GM12878 (cell line): Measurements from ENCODE around the gene PXT1. TPM values are rescaled to one million over a fixed set of nuclear protein-coding genes. Genes with fewer than 3 reads are reported as not detected.

Experiments
- BACH1 ChIP-seq: fragments of 450-650 bp; IDR thresholded peaks from 2 replicates; pipeline ENCODE4 v1.6.1; 2017; ENCODE audit warnings: mild to moderate bottlenecking, borderline replicate concordance
- CREB1 ChIP-seq: IDR thresholded peaks from 2 replicates; pipeline ENCODE4 v1.6.1; 2012; ENCODE audit warnings: low read depth, mild to moderate bottlenecking, inconsistent platforms
- CREM ChIP-seq: IDR thresholded peaks from 2 replicates; pipeline ENCODE4 v1.6.1; 2014; ENCODE audit warnings: antibody characterized with exemption, low read depth
- EP300 ChIP-seq, 2 experiments: fragments of 150-350 bp in 1 of 2; IDR thresholded peaks; 2 replicates each; pipeline ENCODE4 v1.6.1; 2011 to 2012; ENCODE audit warnings: low read depth in 2 of 2, low read length in 2 of 2, borderline replicate concordance in 1 of 2, improper control_type of control experiment in 1 of 2, inconsistent platforms in 1 of 2; ENCODE audit not compliant: control insufficient read depth in 1 of 2
- JUND ChIP-seq: IDR thresholded peaks from 2 replicates; pipeline ENCODE4 v1.6.1; 2012; ENCODE audit warnings: low read depth, mild to moderate bottlenecking, low read length, improper control_type of control experiment, moderate library complexity
- MTA3 ChIP-seq: IDR thresholded peaks from 2 replicates; pipeline ENCODE4 v1.6.1; 2012; ENCODE audit warnings: low read length, inconsistent platforms, borderline replicate concordance
- NBN ChIP-seq: fragments of 450-650 bp; IDR thresholded peaks from 2 replicates; pipeline ENCODE4 v1.6.1; 2016
- PAX8 ChIP-seq: fragments of 450-650 bp; IDR thresholded peaks from 2 replicates; pipeline ENCODE4 v1.6.1; 2017; ENCODE audit warnings: mild to moderate bottlenecking, moderate library complexity
- RAD21 ChIP-seq: IDR thresholded peaks from 2 replicates; pipeline ENCODE4 v1.6.1; 2011; ENCODE audit warnings: mild to moderate bottlenecking, low read depth, low read length, moderate library complexity; ENCODE audit not compliant: insufficient read depth
- SREBF2 ChIP-seq: IDR thresholded peaks from 2 replicates; pipeline ENCODE4 v1.6.1; 2012; ENCODE audit warnings: mild to moderate bottlenecking, low read length
- STAT3 ChIP-seq: IDR thresholded peaks from 2 replicates; pipeline ENCODE4 v1.6.1; 2011; ENCODE audit warnings: low read depth, low read length, improper control_type of control experiment
- TAF1 ChIP-seq: IDR thresholded peaks from 2 replicates; pipeline ENCODE4 v1.6.1; 2011; ENCODE audit warnings: mild to moderate bottlenecking, low read depth, low read length, borderline replicate concordance
- TCF3 ChIP-seq: IDR thresholded peaks from 2 replicates; pipeline ENCODE4 v1.6.1; 2012; ENCODE audit warnings: low read depth, mild to moderate bottlenecking, low read length, borderline replicate concordance; ENCODE audit not compliant: insufficient read depth
- ZNF384 ChIP-seq: IDR thresholded peaks from 2 replicates; pipeline ENCODE4 v1.6.1; 2012; ENCODE audit warnings: low read depth, mild to moderate bottlenecking, low read length, improper control_type of control experiment, borderline replicate concordance
- polyA plus RNA-seq, 11 experiments: library from polyadenylated mRNA; depleted of rRNA in 4 of 11; unstranded in 6 of 11; stranded (reverse) in 5 of 11; fragments of >200 nt; fragmentation: Nextera tagmentation in 4 of 11; fragmentation: Illumina TruSeq in 1 of 11; extraction: Ambion mirVana in 4 of 11; extraction: Trizol in 1 of 11; gene quantifications; 1 replicate in 1 of 11; 2 replicates in 10 of 11; pipeline versions ENCODE4 v1.2.1 to v1.2.3, GENCODE V29; 2011 to 2016; ENCODE audit warnings: inconsistent platforms in 2 of 11, missing spikeins in 2 of 11, low read depth in 1 of 11
- total RNA-seq, 4 experiments: library from RNA; depleted of rRNA in 3 of 4; stranded (reverse); fragments of >200 nt in 3 of 4; fragmentation: Illumina TruSeq in 1 of 4; extraction: Trizol in 1 of 4; gene quantifications; 2 replicates each; pipeline versions ENCODE4 v1.2.1 to v1.2.3, GENCODE V29; 2013 to 2021
- TF ChIP-seq, protein P1 (sequence below): IDR thresholded peaks from 2 replicates; pipeline ENCODE4 v1.6.1; 2011; ENCODE audit warnings: borderline replicate concordance, low read depth, mild to moderate bottlenecking, moderate library complexity, low read length; ENCODE audit not compliant: insufficient read depth, poor library complexity, severe bottlenecking
- TF ChIP-seq, protein P2 (sequence below): fragments of 450-650 bp; IDR thresholded peaks from 2 replicates; pipeline ENCODE4 v1.6.1; 2017; ENCODE audit warnings: antibody characterized with exemption, mild to moderate bottlenecking, moderate library complexity
- TF ChIP-seq, protein P3 (sequence below): fragments of 450-650 bp; IDR thresholded peaks from 2 replicates; pipeline ENCODE4 v1.6.1; 2016; ENCODE audit warnings: mild to moderate bottlenecking
- TF ChIP-seq, protein P4 (sequence below): fragments of 450-650 bp; formaldehyde crosslinking; IDR thresholded peaks from 2 replicates; pipeline ENCODE4 v1.4.0; 2020; ENCODE audit warnings: mild to moderate bottlenecking, moderate library complexity
- TF ChIP-seq, protein P5 (sequence below): fragments of 450-650 bp; IDR thresholded peaks from 2 replicates; pipeline ENCODE4 v1.6.1; 2016; ENCODE audit warnings: mild to moderate bottlenecking

PXT1 gene
- total and polyA plus RNA-seq, 10 of the 15 experiments (the other 5 are each of a cell fraction or from before 2014, with no cell fraction given) = 0.27 to 2.9 (median 0.50) TPM

DNA sequence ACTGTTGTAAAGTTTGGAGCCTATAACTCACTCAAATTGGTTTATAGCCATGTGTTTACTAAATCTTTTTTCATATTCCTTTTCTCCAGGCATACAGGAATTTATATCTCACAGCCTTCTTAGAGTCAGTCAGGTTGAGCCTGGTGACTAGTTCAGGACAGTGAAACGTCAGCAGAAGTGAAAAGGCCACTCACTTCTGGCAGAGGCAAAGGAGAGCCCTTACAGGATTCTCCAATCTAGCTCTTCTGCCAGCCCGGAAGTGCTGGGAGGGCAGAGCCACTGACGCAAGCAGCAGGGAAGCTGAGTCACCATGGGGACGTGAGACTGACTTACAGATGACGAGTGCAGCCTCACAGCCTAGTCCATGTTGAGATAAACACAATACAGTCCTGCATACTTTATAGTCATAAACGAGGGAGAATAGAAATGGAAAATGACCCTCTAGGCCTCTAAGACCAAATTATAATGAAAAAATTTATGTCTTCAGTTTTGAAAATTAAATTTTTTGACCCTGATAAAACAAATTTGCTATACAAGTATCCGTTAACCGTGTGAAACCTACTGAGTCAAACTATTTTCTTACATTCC is 1.3 kb downstream of the PXT1 start (continued):
- TF ChIP-seq, protein P1, sequence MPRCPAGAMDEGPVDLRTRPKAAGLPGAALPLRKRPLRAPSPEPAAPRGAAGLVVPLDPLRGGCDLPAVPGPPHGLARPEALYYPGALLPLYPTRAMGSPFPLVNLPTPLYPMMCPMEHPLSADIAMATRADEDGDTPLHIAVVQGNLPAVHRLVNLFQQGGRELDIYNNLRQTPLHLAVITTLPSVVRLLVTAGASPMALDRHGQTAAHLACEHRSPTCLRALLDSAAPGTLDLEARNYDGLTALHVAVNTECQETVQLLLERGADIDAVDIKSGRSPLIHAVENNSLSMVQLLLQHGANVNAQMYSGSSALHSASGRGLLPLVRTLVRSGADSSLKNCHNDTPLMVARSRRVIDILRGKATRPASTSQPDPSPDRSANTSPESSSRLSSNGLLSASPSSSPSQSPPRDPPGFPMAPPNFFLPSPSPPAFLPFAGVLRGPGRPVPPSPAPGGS = no peak
- TF ChIP-seq, protein P2, sequence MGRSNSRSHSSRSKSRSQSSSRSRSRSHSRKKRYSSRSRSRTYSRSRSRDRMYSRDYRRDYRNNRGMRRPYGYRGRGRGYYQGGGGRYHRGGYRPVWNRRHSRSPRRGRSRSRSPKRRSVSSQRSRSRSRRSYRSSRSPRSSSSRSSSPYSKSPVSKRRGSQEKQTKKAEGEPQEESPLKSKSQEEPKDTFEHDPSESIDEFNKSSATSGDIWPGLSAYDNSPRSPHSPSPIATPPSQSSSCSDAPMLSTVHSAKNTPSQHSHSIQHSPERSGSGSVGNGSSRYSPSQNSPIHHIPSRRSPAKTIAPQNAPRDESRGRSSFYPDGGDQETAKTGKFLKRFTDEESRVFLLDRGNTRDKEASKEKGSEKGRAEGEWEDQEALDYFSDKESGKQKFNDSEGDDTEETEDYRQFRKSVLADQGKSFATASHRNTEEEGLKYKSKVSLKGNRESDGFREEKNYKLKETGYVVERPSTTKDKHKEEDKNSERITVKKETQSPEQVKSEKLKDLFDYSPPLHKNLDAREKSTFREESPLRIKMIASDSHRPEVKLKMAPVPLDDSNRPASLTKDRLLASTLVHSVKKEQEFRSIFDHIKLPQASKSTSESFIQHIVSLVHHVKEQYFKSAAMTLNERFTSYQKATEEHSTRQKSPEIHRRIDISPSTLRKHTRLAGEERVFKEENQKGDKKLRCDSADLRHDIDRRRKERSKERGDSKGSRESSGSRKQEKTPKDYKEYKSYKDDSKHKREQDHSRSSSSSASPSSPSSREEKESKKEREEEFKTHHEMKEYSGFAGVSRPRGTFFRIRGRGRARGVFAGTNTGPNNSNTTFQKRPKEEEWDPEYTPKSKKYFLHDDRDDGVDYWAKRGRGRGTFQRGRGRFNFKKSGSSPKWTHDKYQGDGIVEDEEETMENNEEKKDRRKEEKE = no peak
- TF ChIP-seq, protein P3, sequence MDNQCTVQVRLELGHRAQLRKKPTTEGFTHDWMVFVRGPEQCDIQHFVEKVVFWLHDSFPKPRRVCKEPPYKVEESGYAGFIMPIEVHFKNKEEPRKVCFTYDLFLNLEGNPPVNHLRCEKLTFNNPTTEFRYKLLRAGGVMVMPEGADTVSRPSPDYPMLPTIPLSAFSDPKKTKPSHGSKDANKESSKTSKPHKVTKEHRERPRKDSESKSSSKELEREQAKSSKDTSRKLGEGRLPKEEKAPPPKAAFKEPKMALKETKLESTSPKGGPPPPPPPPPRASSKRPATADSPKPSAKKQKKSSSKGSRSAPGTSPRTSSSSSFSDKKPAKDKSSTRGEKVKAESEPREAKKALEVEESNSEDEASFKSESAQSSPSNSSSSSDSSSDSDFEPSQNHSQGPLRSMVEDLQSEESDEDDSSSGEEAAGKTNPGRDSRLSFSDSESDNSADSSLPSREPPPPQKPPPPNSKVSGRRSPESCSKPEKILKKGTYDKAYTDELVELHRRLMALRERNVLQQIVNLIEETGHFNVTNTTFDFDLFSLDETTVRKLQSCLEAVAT = peak; percentile 73
- TF ChIP-seq STAT3 (no peak), NBN (0 out of 2 replicates have a peak, but pooled peaks have one; percentile 17), CREM (peak; percentile 95), MTA3 (no peak), RAD21 (no peak), CREB1 (peak; percentile 98), ZNF384 (no peak), SREBF2 (no peak), PAX8 (no peak), TAF1 (peak; percentile 58; the same call in 1 of the 2 replicates), EP300 (IDR thresholded peaks at IDR 0.05; ENCODE audit: borderline replicate concordance in 1 of 2, control insufficient read depth in 1 of 2, low read depth in 2 of 2, low read length in 2 of 2) (0 out of 4 replicates have a peak, but pooled peaks of 1 of the 2 experiments have one; percentile 35), BACH1 (peak; percentile 62; the same call in 1 of the 2 replicates), TCF3 (no peak), JUND (0 out of 2 replicates have a peak, but pooled peaks have one; percentile 44)
- TF ChIP-seq, protein P4, sequence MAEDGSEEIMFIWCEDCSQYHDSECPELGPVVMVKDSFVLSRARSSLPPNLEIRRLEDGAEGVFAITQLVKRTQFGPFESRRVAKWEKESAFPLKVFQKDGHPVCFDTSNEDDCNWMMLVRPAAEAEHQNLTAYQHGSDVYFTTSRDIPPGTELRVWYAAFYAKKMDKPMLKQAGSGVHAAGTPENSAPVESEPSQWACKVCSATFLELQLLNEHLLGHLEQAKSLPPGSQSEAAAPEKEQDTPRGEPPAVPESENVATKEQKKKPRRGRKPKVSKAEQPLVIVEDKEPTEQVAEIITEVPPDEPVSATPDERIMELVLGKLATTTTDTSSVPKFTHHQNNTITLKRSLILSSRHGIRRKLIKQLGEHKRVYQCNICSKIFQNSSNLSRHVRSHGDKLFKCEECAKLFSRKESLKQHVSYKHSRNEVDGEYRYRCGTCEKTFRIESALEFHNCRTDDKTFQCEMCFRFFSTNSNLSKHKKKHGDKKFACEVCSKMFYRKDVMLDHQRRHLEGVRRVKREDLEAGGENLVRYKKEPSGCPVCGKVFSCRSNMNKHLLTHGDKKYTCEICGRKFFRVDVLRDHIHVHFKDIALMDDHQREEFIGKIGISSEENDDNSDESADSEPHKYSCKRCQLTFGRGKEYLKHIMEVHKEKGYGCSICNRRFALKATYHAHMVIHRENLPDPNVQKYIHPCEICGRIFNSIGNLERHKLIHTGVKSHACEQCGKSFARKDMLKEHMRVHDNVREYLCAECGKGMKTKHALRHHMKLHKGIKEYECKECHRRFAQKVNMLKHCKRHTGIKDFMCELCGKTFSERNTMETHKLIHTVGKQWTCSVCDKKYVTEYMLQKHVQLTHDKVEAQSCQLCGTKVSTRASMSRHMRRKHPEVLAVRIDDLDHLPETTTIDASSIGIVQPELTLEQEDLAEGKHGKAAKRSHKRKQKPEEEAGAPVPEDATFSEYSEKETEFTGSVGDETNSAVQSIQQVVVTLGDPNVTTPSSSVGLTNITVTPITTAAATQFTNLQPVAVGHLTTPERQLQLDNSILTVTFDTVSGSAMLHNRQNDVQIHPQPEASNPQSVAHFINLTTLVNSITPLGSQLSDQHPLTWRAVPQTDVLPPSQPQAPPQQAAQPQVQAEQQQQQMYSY (CRISPR knock-in tag) = no peak
- TF ChIP-seq, protein P5, sequence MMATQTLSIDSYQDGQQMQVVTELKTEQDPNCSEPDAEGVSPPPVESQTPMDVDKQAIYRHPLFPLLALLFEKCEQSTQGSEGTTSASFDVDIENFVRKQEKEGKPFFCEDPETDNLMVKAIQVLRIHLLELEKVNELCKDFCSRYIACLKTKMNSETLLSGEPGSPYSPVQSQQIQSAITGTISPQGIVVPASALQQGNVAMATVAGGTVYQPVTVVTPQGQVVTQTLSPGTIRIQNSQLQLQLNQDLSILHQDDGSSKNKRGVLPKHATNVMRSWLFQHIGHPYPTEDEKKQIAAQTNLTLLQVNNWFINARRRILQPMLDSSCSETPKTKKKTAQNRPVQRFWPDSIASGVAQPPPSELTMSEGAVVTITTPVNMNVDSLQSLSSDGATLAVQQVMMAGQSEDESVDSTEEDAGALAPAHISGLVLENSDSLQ = peak; percentile 92
